ENCODE measurements around the gene HRAS.

DNA sequence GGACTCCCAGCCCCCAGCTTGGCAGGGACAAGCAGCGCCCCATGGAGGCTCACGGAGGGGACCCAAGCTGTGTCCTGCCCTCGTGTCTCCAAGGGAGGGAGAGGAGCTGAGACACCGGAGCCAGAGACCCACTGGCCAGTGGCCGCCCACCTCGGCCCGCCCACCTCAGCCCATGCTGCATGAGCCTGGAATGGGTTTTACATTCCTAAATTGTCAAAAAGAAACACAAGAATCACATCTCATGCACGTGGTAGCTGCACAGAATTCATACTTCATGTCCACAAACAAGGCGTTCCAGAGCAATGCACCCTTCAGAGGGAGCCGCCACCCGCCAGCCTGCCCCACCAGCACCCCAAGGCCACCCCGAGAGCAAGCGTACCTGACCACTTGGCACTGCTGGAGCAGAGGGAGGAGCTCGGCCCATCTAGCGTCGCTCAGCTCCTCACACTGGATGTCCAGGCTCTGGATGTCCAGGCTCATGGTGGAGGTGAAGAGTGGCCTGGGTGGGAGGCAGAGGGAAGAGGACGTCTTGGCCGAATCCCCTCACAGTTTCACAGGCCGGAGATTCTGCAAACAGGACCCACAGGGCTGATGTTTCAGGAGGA, 33.6 kb downstream of the HRAS start:
- TF ChIP-seq POLR2AphosphoS5 (IDR thresholded peaks at IDR 0.05; ENCODE audit: low read depth, low read length) (no peak), TAF1 (IDR thresholded peaks at IDR 0.05; ENCODE audit: low read depth, low read length) (no peak)
